Activated CD8-positive, alpha-beta memory T cell treated with anti-CD3 and anti-CD28 coated beads, Interleukin-2, amount 50 U/mL, for 24 hours (primary cell): ENCODE data around the gene WDR17.
"Not testable (repeated sequence)": the region's sequence is repeated elsewhere in the genome, so short reads cannot be mapped to it uniquely, and the experiment has no call there.

Source experiments
- DNase-seq: peaks from one replicate; pipeline ENCODE4 v3.0.0-alpha.2; 2020; ENCODE audit errors: extremely low read depth

Gene WDR17

DNA sequence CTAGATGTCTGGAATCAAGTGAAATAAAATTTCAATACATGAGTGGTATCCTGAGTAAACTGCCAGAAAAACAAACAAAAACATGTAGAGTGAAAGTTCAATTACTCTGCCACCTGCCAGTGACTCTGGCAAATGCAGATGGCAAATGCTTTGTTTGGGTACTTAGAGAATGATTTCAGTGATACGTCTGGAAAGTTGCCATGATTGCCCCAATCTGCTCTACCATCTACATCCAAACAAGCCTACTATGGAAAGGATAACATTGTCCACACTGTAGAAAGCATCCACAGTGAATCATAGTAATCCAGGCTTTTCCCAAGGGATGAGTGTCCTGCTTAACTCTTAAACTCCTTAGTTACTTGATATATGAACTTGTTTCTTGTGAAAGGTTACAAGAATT is 126.3 kb downstream of the WDR17 start:
- no peak for DNase-seq

DNA sequence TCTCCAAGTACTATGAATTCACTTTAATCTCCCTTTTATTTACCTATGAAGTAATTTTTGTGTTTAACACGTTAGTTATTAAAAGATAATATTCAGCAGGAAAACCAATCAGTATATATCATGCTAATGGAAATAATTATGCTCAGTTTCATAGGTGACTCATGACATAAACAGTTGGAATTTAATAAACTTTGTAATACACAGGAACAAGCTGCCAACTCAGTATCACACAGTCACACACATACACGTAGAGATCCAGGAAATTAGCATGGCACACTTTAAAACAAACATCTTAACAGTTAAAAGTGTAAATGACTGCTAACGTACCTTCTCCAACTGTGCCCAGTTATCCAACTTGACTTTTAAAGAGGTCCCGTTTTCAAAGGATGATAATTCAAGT is 127.5 kb downstream of the WDR17 start:
- no peak for DNase-seq

DNA sequence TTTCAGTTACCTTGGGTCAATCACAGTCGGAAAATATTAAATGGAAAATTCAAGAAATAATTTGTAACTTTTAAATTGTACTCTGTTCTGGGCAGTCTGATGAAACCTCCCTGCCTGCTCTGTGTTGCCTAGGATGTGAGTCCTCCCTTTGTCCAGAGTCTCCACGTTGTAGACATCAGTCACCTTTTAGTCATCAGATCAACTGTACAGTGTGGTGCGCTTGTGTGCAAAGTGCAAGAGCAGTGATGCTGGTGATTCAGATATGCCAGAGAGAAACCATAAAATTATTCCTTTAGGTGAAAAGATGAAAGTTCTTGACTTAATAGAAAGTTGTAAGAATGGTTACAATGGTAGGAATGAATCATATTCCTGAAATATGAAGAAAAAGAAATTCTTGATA is 128.3 kb downstream of the WDR17 start:
- DNase-seq: peak; percentile 10

DNA sequence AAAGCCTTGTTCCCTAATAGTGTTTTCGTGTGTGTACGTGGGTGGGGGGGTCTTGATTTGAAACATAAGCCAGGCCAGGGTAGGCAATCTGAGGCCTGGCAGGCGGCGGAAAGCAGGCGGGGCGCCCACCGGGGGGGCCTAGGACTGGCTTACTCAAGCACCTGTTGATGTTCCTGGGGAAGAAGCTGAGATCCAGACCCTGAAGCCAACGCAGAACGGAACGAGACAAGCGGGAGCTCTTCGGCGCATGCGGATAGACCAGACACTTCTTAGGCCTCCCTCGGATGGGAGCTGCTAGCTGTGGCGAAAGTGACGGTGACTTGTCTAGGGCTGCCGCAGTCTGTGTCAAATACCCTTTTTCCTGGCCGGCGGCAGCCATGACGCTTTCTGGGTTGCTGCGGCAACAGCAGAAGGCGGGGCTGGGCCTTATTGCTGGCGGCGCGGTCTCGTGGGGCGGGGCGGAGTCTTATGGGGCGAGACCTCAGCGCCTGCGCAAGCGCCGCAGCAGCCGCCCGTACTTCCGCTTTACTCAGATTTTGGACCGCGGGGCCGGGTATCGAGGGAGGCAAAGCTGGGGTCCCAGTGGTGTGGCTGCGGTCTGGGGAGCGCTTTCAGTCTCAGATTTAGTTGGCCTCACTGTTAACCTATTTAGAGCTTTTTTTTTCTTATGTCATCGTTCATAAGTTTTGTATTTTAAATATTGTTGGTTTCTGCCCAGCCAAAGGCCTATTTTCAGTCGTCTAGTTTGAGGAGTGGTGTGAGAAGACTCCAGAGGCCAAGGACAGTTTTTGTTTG is 129.7 kb downstream of the WDR17 start, which contains the start of gene SPATA4:
TSS of gene SPATA4 (minus strand) at position 402 of the 795 bp plus-strand sequence. CDS start at position 379, 23 bp downstream.
- DNase-seq: peak; percentile 88

DNA sequence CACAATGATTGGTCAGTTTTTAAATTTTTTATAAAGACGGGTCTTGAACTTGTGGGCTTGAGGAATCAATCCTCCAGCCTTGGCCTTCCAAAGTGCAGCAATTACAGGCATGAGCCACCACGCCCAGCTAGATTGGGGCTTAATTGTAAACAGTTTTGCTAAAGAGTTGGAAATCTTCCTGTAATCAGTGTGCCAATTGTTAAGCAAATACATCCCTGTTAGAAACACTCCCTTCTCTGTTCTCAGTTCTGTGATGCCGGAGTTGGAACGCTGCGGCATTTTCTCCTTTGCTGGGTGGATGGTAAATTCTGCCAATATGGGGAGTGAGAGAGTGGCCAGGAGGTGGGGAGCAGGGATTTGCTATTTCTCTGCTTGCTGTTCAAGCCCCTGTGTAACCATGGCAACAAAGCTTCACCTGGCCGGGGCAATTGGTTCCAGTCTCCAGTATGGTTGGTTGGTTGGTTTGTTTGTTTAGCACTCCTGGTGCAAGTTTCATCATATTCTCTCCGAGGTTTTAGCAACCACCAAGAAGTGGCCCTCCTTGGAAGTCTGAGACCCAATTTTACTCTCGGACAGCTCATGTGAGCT is 132.8 kb downstream of the WDR17 start:
- no peak for DNase-seq

DNA sequence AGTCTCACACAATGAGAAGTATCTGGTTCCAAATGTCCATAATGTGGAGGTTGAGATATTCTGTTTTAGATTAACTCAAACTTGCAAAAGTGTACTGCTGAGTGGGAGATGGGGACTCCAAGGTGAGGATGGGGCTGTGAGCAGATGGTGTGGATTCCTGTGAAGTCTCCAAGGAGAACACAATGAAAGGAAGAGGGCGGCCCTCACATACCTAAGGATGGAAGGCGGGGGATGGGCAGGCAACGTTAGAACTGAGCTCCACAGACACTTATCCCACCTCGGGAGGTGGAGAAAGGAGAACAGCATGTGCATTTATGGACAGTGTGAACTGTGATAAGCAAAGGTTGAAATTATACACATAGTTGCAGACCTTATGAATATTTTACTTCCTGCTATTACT is 139.7 kb downstream of the WDR17 start:
- no peak for DNase-seq

DNA sequence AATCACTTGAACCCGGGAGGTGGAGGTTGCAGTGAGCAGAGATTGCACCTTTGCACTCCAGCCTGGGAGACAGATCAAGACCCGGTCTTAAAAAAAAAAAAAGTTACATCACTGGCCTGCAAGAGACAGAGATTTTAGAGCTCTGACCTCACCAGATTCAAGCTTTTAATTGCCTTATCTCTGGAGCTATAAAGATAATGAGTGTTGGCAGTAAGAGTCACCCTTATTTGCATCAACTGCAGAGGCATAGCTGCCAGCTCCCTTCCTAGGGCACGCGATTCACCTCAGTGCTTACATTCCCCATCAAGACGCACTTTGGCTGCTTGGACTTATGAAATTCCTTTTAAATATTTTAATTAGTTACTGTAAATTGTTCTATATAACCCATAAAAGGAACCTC is 142.2 kb downstream of the WDR17 start:
- no peak for DNase-seq

DNA sequence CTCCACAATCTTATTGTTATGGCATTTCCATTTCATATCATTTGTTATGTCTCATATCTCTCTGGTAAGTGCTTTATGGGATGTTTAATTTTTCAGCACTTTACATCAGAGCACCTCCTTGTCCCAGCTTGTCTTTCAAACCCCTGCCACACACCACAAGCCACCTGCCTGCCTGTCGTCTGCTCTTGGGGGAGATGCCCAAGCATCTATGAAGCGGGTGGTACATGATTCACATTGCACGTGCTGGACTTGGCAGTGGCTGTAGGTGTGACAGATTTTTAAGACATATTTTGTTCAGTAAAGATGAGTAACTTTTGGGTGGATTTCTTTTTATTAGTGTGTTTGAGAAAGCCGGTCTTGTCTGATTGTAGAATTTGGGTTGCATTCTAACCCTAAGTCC is 143.9 kb downstream of the WDR17 start:
- no peak for DNase-seq

DNA sequence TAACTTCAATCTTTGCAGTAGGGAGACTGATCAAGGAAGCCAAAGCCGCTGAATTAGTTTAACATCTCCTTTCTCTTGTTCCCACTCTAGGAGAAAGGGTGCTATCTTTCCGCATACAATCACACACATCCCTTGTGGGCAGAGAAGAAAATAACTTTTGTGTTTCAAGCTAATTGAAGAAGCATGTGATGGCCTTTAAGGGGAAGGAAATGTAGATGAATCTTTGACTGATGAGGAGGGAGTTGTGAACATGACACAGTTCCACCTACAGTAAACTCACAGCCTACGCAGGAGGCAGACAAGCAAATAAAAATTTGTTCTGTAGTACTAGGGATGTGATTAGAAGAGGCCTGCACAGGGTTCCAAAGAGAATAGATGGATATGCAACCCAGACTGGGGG is 144.5 kb downstream of the WDR17 start:
- DNase-seq: no peak

DNA sequence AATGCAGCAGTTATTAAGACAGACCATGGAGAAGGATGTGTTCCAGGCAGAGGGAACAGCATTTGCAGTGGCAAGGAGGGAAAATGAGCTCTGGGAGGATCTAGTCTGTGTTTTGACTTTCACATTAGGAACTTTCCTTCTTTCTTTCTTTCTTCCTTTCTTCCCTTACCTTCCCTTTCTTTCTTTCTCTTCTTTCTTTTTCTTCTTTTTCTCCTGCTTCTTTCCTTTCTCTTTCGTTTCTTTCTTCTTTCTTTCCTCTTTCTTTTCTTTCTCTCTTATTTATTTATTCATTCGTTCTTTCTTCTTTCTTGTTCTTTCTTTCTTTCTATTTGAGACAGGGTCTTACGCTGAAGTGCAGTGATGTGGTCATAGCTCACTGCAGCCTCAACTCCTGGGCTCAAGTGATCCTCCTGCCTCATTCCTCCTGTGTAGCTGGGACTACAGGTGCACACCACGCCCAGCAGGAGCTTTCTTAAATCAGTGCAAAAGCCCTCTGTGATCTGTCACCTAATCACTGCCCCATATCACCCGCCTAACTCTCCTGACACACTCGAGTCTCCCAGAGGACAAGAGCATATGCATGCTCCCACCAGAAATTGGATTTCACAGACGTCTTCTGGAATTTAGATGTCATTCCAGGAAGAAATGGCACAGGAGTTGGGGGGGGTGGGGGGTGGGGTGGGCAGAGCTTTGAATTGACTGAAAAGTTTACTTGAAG is 145.1 kb downstream of the WDR17 start:
- no peak for DNase-seq

DNA sequence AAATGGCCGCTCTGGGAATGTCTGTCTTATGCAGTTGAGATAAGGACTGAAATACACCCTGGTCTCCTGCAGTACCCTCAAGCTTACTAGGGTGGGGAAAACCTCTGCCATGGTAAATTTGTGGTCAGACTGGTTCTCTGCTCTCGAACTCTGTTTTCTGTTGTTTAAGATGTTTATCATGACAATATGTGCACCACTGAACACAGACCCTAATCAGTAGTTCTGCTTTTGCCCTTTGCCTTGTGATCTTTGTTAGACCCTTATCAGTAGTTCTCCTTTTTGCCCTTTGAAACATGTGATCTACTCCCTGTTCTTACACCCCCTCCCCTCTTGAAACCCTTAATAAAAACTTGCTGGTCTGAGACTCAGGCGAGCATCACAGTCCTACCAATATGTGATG is 146.7 kb downstream of the WDR17 start:
- not testable (repeated sequence) for DNase-seq

DNA sequence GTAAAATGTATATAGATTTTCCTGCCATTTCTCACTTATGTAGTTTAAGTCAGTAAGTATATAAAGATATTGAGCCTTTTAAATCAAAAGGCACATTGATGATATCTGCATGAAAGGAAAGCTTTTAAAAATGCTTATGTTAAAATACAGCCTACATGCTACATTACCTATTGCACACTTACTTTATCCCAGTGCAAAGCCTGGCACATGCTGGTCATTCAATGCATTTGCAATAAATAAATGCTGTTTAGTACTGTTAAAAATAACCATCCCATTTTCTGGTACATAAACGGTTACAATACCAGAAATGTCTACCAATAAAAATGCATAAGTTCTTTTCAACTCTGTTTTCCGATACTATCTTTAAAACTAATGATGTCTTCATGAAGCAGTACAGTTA is 151.9 kb downstream of the WDR17 start:
- DNase-seq: no peak

DNA sequence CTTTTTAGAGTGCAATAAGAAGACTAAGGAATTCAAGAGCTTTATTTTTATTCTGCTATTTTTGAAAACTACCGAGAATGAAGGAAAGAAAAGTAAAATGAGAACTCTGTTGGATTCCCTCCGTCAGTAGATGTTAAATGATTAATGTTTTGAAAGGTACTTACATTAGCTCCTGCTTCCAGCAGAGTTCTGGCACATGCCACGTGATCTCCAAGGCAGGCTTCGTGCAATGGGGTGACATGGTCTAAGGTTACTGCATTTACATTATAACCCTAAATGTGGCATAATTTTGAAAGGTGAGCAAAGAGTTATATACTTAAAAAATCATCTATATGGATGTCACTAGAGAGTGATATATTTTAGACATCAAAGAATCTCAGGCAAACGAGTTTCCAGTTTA is 156.5 kb downstream of the WDR17 start:
- no peak for DNase-seq

DNA sequence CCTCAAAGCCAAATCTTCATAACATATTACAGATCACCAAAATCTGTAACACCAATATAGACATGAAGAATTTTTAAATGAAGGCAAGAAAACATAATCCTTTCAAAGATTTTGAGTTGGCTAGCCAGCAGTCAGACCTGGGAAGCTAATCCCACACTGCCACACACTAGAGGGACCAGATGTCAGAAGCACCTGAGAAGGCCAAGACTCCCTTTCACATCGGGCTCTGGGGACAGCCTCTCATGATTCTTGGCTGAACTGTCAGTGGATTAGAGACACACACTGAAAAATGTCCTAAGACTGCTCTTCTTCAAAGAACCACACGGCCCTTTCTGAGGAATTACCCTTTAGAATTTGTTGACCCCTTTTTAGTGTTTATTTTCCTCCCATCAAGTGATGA is 157.9 kb downstream of the WDR17 start:
- DNase-seq: no peak

DNA sequence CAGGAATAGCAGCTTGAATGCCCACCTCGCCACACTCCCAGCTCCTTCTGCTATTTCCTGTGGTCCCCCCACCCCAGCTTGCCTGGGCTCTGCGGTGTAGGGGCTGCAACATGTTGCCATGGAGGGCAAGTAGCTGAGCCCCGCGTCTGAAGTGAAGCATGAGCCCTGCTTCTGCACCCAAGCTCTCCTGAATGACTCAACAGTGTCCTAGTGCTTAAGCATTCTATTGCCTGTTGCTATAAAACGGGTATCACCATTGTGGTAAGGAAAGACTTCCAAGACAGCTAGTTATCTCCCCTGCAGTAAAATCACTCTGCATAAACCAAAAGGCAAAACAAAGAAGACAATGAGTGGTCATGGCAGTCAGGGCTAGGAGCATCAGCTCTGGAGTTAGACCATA is 161.1 kb downstream of the WDR17 start:
- no peak for DNase-seq

DNA sequence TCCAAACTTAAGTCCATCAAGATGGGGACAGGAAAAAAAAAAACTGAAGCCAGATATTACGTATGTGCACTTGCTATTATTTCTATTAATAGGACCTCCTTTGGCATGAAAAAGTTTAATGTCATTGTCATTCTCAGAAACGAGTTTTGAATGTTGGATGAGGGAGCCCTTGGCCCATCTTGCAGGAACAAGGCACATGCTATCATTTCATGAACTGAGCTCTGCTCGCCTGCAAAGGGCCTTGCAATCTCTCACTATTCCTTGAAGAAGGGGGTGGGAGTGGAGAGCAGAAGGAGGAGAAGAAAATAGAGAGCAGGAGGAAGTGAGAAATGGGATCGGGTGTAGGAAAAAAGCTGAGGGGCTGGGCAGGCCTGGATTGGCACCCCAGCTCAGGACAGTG is 164.0 kb downstream of the WDR17 start:
- no peak for DNase-seq
